Activated T-cell treated with anti-CD3 and anti-CD28 coated beads, Interleukin-2, amount 50 U/mL, for 4 hours (primary cell): ENCODE measurements around the gene TAF5. TPM values are rescaled to one million over a fixed set of nuclear protein-coding genes. Genes with fewer than 3 reads are reported as not detected.
"Not testable (repeated sequence)": the region's sequence is repeated elsewhere in the genome, so short reads cannot be mapped to it uniquely, and the experiment has no call there.

Experiments
- ATAC-seq, 2 donors: fragments of 200-7000 bp; cut with Tn5 transposase; one replicate each; pipeline ENCODE4 v1.10.0; 2021
- DNase-seq: peaks from one replicate; pipeline ENCODE4 v3.0.0-alpha.2; 2020
- H3K27me3 Mint-ChIP-seq: one replicate; pipeline ENCODE4 v1.8.0; 2021; ENCODE audit warnings: low read depth, mixed read lengths
- H3K36me3 Mint-ChIP-seq: one replicate; pipeline ENCODE4 v1.8.0; 2022; ENCODE audit warnings: mixed read lengths; ENCODE audit not compliant: insufficient read depth
- H3K4me1 Mint-ChIP-seq: one replicate; pipeline ENCODE4 v1.8.0; 2021; ENCODE audit warnings: low read depth, mixed read lengths
- H3K4me3 Mint-ChIP-seq: one replicate; pipeline ENCODE4 v1.8.0; 2021; ENCODE audit warnings: mild to moderate bottlenecking, moderate library complexity, mixed read lengths
- H3K9me3 Mint-ChIP-seq: one replicate; pipeline ENCODE4 v1.8.0; 2021; ENCODE audit warnings: mixed read lengths
- total RNA-seq, 3 donors: library from RNA; stranded (reverse); gene quantifications; one replicate each; pipeline ENCODE4 v1.2.1, GENCODE V29; 2021

Gene TAF5
- total RNA-seq, 3 donors from 2014 or later = 6.9 to 9.6 (median 7.8) TPM

GRCh38 chr10:103374263-103374662 lies 6.5 kb downstream of the TAF5 start:
- H3K27me3 Mint-ChIP-seq = no peaks in the 10 kb centered on the region
- H3K4me1 Mint-ChIP-seq = peaks cover 11% of the 10 kb centered on the region
- H3K36me3 Mint-ChIP-seq = peaks cover 17% of the 10 kb centered on the region
- H3K4me3 Mint-ChIP-seq = no peak overlapping the region
- DNase-seq (no peak), ATAC-seq (no peak)
- no peaks in the 10 kb centered on the region for H3K9me3 Mint-ChIP-seq

- Mint-ChIP-seq H3K27me3 (no peaks in the 10 kb centered on the region), H3K4me3 (no peak overlapping the region), H3K36me3 (peaks cover 17% of the 10 kb centered on the region), H3K4me1 (no peaks in the 10 kb centered on the region), H3K9me3 (no peaks in the 10 kb centered on the region)
- no peak for ATAC-seq
- no peak for DNase-seq
Observed at GRCh38 chr10:103382769-103383168, 15.0 kb downstream of the TAF5 start.

- Mint-ChIP-seq H3K4me1 (peaks cover 51% of the 10 kb centered on the region), H3K36me3 (peaks cover 30% of the 10 kb centered on the region), H3K4me3 (peak overlapping the region; percentile 65), H3K27me3 (no peaks in the 10 kb centered on the region), H3K9me3 (no peaks in the 10 kb centered on the region)
- DNase-seq = no peak
- no peak for ATAC-seq
Observed at GRCh38 chr10:103394180-103394579, 26.4 kb downstream of the TAF5 start.

GRCh38 chr10:103395754-103396066 lies 27.9 kb downstream of the TAF5 start:
- DNase-seq = no peak
- H3K36me3 Mint-ChIP-seq = peaks cover 43% of the 10 kb centered on the region
- H3K4me1 Mint-ChIP-seq = peaks cover 53% of the 10 kb centered on the region
- H3K9me3 Mint-ChIP-seq = no peaks in the 10 kb centered on the region
- no peaks in the 10 kb centered on the region for H3K27me3 Mint-ChIP-seq
- H3K4me3 Mint-ChIP-seq = peak overlapping the region; percentile 90
- peak in 1 of 2 donors; percentile 1 for ATAC-seq

- H3K36me3 Mint-ChIP-seq = peaks cover 45% of the 10 kb centered on the region
- peak; percentile 100 for ATAC-seq
- no peaks in the 10 kb centered on the region for H3K27me3 Mint-ChIP-seq
- H3K4me1 Mint-ChIP-seq = peaks cover 53% of the 10 kb centered on the region
- peak; percentile 91 for DNase-seq
- peak within 1 kb of the TSS; percentile 90 for H3K4me3 Mint-ChIP-seq
- no peaks in the 10 kb centered on the region for H3K9me3 Mint-ChIP-seq
Observed at GRCh38 chr10:103396067-103396788, 28.5 kb downstream of the TAF5 start, which contains the start of the genes ATP5MK and PDCD11. Gene ATP5MK, minus strand, starts transcription at chr10:103396475. Its CDS starts 4,018 bp downstream, at chr10:103392457. Gene PDCD11, plus strand, starts transcription at chr10:103396626. Its CDS starts 1,801 bp downstream, at chr10:103398427.

- peaks cover 44% of the 10 kb centered on the region for H3K36me3 Mint-ChIP-seq
Observed at GRCh38 chr10:103396789-103397087, 29.0 kb downstream of the TAF5 start.

GRCh38 chr10:103397191-103397825 lies 29.5 kb downstream of the TAF5 start:
- no peak for ATAC-seq
- no peak for DNase-seq
- Mint-ChIP-seq H3K9me3 (no peaks in the 10 kb centered on the region), H3K4me3 (peak overlapping the region; percentile 90), H3K27me3 (no peaks in the 10 kb centered on the region), H3K36me3 (peaks cover 40% of the 10 kb centered on the region), H3K4me1 (peaks cover 53% of the 10 kb centered on the region)

More at GRCh38 chr10:103396789-103397087, 29.0 kb downstream of the TAF5 start:
- no peak for ATAC-seq
- Mint-ChIP-seq H3K4me3 (peak overlapping the region; percentile 90), H3K4me1 (peaks cover 53% of the 10 kb centered on the region), H3K9me3 (no peaks in the 10 kb centered on the region), H3K27me3 (no peaks in the 10 kb centered on the region)
- no peak for DNase-seq

- H3K36me3 Mint-ChIP-seq = peaks cover 48% of the 10 kb centered on the region
- ATAC-seq (no peak), DNase-seq (no peak)
- no peaks in the 10 kb centered on the region for H3K27me3 Mint-ChIP-seq
- no peak overlapping the region for H3K4me3 Mint-ChIP-seq
- H3K9me3 Mint-ChIP-seq = no peaks in the 10 kb centered on the region
- H3K4me1 Mint-ChIP-seq = no peaks in the 10 kb centered on the region
Observed at GRCh38 chr10:103413564-103413963, 45.8 kb downstream of the TAF5 start.

GRCh38 chr10:103415581-103415980 lies 47.8 kb downstream of the TAF5 start:
- ATAC-seq = no peak
- no peak for DNase-seq
- H3K9me3 Mint-ChIP-seq = no peaks in the 10 kb centered on the region
- no peak overlapping the region for H3K4me3 Mint-ChIP-seq
- no peaks in the 10 kb centered on the region for H3K4me1 Mint-ChIP-seq
- H3K27me3 Mint-ChIP-seq = no peaks in the 10 kb centered on the region
- peaks cover 59% of the 10 kb centered on the region for H3K36me3 Mint-ChIP-seq

- H3K4me1 Mint-ChIP-seq = no peaks in the 10 kb centered on the region
- H3K36me3 Mint-ChIP-seq = peaks cover 62% of the 10 kb centered on the region
- no peak overlapping the region for H3K4me3 Mint-ChIP-seq
- DNase-seq (peak; percentile 46), ATAC-seq (peak in 1 of 2 donors; percentile 28)
- H3K9me3 Mint-ChIP-seq = no peaks in the 10 kb centered on the region
- no peaks in the 10 kb centered on the region for H3K27me3 Mint-ChIP-seq
Observed at GRCh38 chr10:103416436-103417147, 48.8 kb downstream of the TAF5 start.

- H3K4me3 Mint-ChIP-seq, H3K4me1 Mint-ChIP-seq, ATAC-seq, H3K9me3 Mint-ChIP-seq, H3K27me3 Mint-ChIP-seq, DNase-seq: not testable (repeated sequence)
- H3K36me3 Mint-ChIP-seq = peaks cover 60% of the 10 kb centered on the region
Observed at GRCh38 chr10:103417148-103417469, 49.3 kb downstream of the TAF5 start.

GRCh38 chr10:103417601-103418000 lies 49.8 kb downstream of the TAF5 start:
- Mint-ChIP-seq H3K4me1 (no peaks in the 10 kb centered on the region), H3K36me3 (peaks cover 64% of the 10 kb centered on the region), H3K27me3 (no peaks in the 10 kb centered on the region), H3K9me3 (no peaks in the 10 kb centered on the region), H3K4me3 (no peak overlapping the region)
- no peak for DNase-seq
- ATAC-seq = no peak

GRCh38 chr10:103419101-103419500 lies 51.3 kb downstream of the TAF5 start:
- ATAC-seq (no peak), DNase-seq (no peak)
- Mint-ChIP-seq H3K4me1 (no peaks in the 10 kb centered on the region), H3K9me3 (no peaks in the 10 kb centered on the region), H3K27me3 (no peaks in the 10 kb centered on the region), H3K36me3 (peaks cover 69% of the 10 kb centered on the region), H3K4me3 (no peak overlapping the region)

- peaks cover 15% of the 10 kb centered on the region for H3K4me1 Mint-ChIP-seq
- peaks cover 63% of the 10 kb centered on the region for H3K36me3 Mint-ChIP-seq
- DNase-seq (no peak), ATAC-seq (no peak)
- no peak overlapping the region for H3K4me3 Mint-ChIP-seq
- no peaks in the 10 kb centered on the region for H3K27me3 Mint-ChIP-seq
- H3K9me3 Mint-ChIP-seq = no peaks in the 10 kb centered on the region
Observed at GRCh38 chr10:103423748-103424147, 56.0 kb downstream of the TAF5 start.

GRCh38 chr10:103427866-103428265 lies 60.1 kb downstream of the TAF5 start:
- Mint-ChIP-seq H3K4me3 (no peak overlapping the region), H3K36me3 (peaks cover 56% of the 10 kb centered on the region), H3K27me3 (no peaks in the 10 kb centered on the region), H3K9me3 (no peaks in the 10 kb centered on the region), H3K4me1 (peaks cover 33% of the 10 kb centered on the region)
- ATAC-seq = no peak
- no peak for DNase-seq
